Ascending aorta (tissue), 2 donors: Measurements from ENCODE around the gene CR1. TPM values are rescaled to one million over a fixed set of nuclear protein-coding genes. Genes with fewer than 3 reads are reported as not detected.
"Not testable (repeated sequence)": the region's sequence is repeated elsewhere in the genome, so short reads cannot be mapped to it uniquely, and the experiment has no call there.

Source experiments
- DNase-seq, 2 donors: peaks; one replicate each; pipeline ENCODE4 v3.0.0-alpha.2; 2019; ENCODE audit warnings: low spot score in 2 of 2
- H3K27ac ChIP-seq, 2 donors: fragments of 200-600 bp; sonication (generic); one replicate each; pipeline ENCODE4 v1.5.1; 2016 to 2017; ENCODE audit warnings: mild to moderate bottlenecking in 1 of 2
- H3K27me3 ChIP-seq: fragments of 200-600 bp; sonication (generic); one replicate; pipeline ENCODE4 v1.5.1; 2017
- H3K36me3 ChIP-seq, 2 donors: fragments of 200-600 bp; sonication (generic); one replicate each; pipeline ENCODE4 v1.5.1; 2016
- H3K4me1 ChIP-seq, 2 donors: fragments of 200-600 bp; sonication (generic); one replicate each; pipeline ENCODE4 v1.5.1; 2016 to 2017; ENCODE audit warnings: mild to moderate bottlenecking in 1 of 2
- H3K4me3 ChIP-seq, 2 donors: fragments of 200-600 bp; sonication (generic); one replicate each; pipeline ENCODE4 v1.5.1; 2016 to 2017; ENCODE audit warnings: mild to moderate bottlenecking in 1 of 2
- H3K9me3 ChIP-seq, 2 donors: fragments of 200-600 bp; sonication (generic); one replicate each; pipeline ENCODE4 v1.5.1; 2016
- intact Hi-C: fragments of 100-400 bp; cut with DNase I; formaldehyde crosslinking; loops from one replicate; pipeline ENCODE4 v1.15.1; 2023
- total RNA-seq: library from RNA; depleted of rRNA; stranded (reverse); fragments of >200 nt; gene quantifications from one replicate; pipeline ENCODE4 v1.1.0, GENCODE V29; 2016
- TF ChIP-seq, protein P1 (sequence below), 3 experiments: fragments of 200-600 bp in 2 of 3; fragments of 450-650 bp in 1 of 3; sonication (generic) in 2 of 3; IDR thresholded peaks; one replicate each; pipeline ENCODE4 v1.5.1; 2016 to 2019; ENCODE audit warnings: antibody characterized with exemption in 3 of 3, mild to moderate bottlenecking in 1 of 3, moderate library complexity in 1 of 3

The CR1 gene
- total RNA-seq, 1 donor from 2014 or later, result 8.4 TPM

DNA sequence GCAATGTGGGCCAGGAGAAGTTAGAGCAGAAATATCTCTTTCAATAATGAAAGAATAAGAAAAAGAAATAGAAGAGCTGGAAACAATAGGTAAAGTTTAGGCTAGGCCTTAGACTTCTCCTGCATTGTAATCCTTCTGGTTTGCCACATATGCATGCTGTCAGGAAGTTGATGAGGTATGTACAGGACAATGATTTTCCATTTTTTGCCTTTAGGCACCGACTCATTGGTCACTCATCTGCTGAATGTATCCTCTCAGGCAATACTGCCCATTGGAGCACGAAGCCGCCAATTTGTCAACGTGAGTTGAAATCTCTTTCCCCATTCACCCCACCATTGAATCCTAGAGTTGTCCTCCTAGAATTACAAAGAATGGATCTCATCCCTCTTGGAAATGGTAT is 79.4 kb downstream of the CR1 start:
- H3K27me3 ChIP-seq, H3K4me3 ChIP-seq, H3K4me1 ChIP-seq, H3K36me3 ChIP-seq, H3K27ac ChIP-seq, DNase-seq, intact Hi-C loops, H3K9me3 ChIP-seq: not testable (repeated sequence)

DNA sequence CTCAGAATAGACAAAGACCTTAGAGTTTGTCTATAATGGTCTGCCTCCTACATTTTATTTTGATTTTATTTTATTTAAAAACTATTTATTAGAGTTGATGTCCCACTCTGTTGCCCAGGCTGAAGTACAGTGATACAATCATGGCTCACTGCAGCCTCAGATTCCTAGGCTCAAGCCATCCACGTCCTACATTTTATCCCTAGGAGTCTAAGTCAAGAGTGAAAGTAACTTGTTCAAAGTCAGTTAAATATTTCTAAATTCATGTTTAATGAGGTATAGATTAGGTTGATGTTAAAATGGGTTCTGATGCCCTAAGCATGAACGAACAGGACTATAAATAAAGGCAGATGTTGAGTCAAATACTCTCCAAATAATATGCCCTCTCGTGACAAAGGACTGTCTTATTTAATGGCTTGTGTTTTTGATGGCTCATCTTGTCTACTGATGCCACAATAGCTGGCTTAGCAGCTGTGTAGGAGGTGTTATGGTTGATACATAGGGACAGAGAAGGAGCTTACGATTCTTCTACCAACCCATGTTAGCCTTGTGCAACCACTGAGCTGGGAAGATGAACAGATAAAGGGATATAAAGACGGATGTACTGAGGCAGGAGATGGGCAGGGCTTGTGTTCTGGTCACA is 83.0 kb downstream of the CR1 start:
- Histone ChIP-seq H3K27ac (no peak overlapping the region), H3K4me1 (no peaks in the 10 kb centered on the region), H3K36me3 (no peaks in the 10 kb centered on the region), H3K27me3 (no peaks in the 10 kb centered on the region), H3K9me3 (no peaks in the 10 kb centered on the region), H3K4me3 (no peak overlapping the region)
- intact Hi-C loops, result no loop called here
- DNase-seq, result no peak
- TF ChIP-seq, protein P1, sequence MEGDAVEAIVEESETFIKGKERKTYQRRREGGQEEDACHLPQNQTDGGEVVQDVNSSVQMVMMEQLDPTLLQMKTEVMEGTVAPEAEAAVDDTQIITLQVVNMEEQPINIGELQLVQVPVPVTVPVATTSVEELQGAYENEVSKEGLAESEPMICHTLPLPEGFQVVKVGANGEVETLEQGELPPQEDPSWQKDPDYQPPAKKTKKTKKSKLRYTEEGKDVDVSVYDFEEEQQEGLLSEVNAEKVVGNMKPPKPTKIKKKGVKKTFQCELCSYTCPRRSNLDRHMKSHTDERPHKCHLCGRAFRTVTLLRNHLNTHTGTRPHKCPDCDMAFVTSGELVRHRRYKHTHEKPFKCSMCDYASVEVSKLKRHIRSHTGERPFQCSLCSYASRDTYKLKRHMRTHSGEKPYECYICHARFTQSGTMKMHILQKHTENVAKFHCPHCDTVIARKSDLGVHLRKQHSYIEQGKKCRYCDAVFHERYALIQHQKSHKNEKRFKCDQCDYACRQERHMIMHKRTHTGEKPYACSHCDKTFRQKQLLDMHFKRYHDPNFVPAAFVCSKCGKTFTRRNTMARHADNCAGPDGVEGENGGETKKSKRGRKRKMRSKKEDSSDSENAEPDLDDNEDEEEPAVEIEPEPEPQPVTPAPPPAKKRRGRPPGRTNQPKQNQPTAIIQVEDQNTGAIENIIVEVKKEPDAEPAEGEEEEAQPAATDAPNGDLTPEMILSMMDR (IDR thresholded peaks at IDR 0.05), result no peak

DNA sequence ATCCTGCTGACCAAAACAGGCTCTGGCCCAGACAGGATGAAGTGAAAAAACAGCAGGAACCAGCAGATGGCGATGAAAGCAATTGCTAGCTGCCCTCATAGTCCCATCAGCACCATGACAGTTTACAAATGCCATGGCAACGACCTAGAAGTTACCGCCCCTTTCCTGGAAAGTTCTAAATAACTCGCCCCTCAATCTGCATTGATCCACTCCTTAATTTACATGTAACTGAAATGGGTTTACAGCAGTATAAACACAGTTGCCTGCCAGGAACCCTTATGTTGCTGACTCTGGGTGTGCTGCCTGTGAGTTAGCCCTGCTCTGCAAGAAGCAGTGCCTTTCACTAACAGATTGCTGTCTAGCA is 83.5 kb downstream of the CR1 start:
- no peak for DNase-seq
- Histone ChIP-seq H3K27ac (no peak overlapping the region), H3K4me3 (no peak overlapping the region), H3K36me3 (no peaks in the 10 kb centered on the region), H3K9me3 (no peaks in the 10 kb centered on the region), H3K27me3 (no peaks in the 10 kb centered on the region), H3K4me1 (no peaks in the 10 kb centered on the region)
- intact Hi-C loops, result no loop called here
- TF ChIP-seq, protein P1 (IDR thresholded peaks at IDR 0.05), result peak in 1 of 3 experiments; percentile 33

DNA sequence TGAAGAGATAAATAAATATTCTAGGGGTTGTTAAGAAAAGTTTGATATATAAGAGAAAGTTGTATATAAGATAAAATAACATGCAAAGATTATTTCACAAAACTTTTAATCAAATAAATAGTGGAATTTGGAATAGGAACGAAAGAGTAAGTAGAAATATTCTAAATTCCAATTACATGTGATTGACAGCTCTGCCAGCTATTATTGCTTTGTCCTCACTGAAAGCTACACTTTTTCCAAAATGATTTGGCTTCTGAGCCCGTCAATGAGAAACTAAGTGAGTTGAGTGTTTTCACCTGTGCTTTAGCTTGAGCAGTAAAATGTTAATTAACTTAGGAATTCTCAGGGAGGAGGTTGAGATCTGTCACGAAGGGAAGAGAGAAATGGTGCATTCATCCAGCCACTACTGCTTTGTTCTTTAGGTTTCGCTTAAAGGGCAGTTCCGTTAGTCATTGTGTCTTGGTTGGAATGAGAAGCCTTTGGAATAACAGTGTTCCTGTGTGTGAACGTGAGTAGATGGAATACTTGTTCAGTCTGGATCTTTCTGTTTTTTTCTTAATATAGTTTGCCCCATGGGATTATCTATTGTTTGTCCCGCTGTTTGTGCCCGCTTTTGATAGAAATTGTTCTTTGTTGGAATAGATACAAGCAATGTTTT is 85.7 kb downstream of the CR1 start:
- TF ChIP-seq, protein P1 (IDR thresholded peaks at IDR 0.05), result no peak
- no peak for DNase-seq
- no peak overlapping the region for H3K27ac ChIP-seq
- H3K4me3 ChIP-seq, result no peak overlapping the region
- no peaks in the 10 kb centered on the region for H3K9me3 ChIP-seq
- no peaks in the 10 kb centered on the region for H3K36me3 ChIP-seq
- intact Hi-C loops, result no loop called here
- H3K4me1 ChIP-seq, result no peaks in the 10 kb centered on the region
- no peaks in the 10 kb centered on the region for H3K27me3 ChIP-seq

DNA sequence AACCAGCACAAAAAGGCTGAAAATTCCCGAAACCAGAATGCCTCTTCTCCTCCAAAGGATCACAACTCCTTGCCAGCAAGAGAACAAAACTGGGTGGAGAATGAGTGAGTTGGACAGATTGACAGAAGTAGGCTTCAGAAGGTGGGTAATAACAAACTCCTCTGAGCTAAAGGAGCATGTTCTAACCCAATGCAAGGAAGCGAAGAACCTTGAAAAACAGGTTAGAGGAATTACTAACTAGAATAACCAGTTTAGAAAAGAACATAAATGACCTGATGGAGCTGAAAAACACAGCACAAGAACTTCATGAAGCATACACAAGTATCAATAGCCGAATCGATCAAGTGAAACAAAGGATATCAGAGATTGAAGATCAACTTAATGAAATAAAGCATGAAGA is 93.5 kb downstream of the CR1 start:
- H3K4me3 ChIP-seq, DNase-seq, H3K9me3 ChIP-seq, H3K27me3 ChIP-seq, intact Hi-C loops, H3K36me3 ChIP-seq, H3K4me1 ChIP-seq, H3K27ac ChIP-seq: not testable (repeated sequence)

DNA sequence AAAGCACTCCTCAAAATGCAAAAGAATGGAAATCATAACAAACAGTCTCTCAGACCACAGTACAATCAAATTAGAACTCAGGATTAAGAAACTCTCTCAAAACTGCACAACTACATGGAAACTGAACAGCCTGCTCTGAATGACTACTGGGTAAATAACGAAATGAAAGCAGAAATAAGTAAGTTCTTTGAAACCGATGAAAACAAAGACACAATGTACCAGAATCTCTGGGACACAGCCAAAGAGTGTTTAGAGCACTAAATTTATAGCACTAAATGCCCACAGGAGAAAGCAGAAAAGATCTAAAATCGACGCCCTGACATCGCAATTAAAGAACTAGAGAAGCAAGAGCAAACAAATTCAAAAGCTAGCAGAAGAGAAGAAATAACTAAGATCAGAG is 95.2 kb downstream of the CR1 start:
- H3K4me1 ChIP-seq, H3K36me3 ChIP-seq, intact Hi-C loops, DNase-seq, H3K9me3 ChIP-seq, H3K27me3 ChIP-seq, H3K27ac ChIP-seq, H3K4me3 ChIP-seq: not testable (repeated sequence)

DNA sequence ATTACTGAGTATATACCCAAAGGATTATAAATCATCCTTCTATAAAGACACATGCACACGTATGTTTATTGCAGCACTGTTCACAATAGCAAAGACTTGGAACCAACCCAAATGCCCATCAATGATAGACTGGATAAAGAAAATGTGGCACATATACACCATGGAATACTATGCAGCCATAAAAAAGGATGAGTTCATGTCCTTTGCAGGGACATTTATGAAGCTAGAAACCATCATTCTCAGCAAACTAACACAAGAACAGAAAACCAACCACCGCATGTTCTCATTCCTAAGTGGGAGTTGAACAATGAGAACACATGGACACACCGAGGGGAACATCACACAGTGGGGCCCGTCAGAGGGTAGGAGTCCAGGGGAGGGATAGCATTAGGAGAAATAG is 98.1 kb downstream of the CR1 start:
- H3K4me1 ChIP-seq, H3K27ac ChIP-seq, H3K36me3 ChIP-seq, H3K27me3 ChIP-seq, intact Hi-C loops, H3K9me3 ChIP-seq, H3K4me3 ChIP-seq, DNase-seq: not testable (repeated sequence)

DNA sequence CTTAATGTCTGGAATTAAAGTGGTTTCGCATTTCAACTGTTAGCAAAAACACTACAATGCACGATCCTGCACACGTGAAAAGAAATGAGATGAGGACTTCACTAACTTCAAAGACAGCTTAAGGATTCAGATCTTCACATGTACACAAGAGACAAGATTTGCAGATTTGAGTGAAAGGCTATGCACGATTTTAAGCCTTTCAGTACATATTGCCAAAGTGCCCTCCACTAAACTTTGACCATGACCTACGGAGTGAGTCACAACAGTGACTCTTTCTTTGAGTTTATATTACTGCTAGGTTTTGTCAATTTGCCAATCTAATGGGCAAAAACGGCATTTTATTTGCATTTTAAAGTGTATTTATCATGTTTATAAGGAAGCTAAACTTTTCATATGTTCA is 107.8 kb downstream of the CR1 start:
- H3K9me3 ChIP-seq, result no peaks in the 10 kb centered on the region
- no peaks in the 10 kb centered on the region for H3K4me1 ChIP-seq
- no peaks in the 10 kb centered on the region for H3K36me3 ChIP-seq
- no peak overlapping the region for H3K27ac ChIP-seq
- H3K4me3 ChIP-seq, result no peak overlapping the region
- no peaks in the 10 kb centered on the region for H3K27me3 ChIP-seq
- TF ChIP-seq, protein P1 (IDR thresholded peaks at IDR 0.05), result no peak
- no peak for DNase-seq
- intact Hi-C loops, result no loop called here
